ENCODE data around the gene FRMD8.

- TF ChIP-seq, protein P1, sequence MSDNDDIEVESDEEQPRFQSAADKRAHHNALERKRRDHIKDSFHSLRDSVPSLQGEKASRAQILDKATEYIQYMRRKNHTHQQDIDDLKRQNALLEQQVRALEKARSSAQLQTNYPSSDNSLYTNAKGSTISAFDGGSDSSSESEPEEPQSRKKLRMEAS (IDR thresholded peaks at IDR 0.05), result no peak
- TF ChIP-seq FOXM1 (IDR thresholded peaks at IDR 0.05; ENCODE audit: borderline replicate concordance, low read depth) (no peak), TCF12 (IDR thresholded peaks at IDR 0.05; ENCODE audit: low read depth) (no peak), CREB1 (IDR thresholded peaks at IDR 0.05; ENCODE audit: low read depth) (no peak), NFIC (IDR thresholded peaks at IDR 0.05) (no peak), RAD21 (IDR thresholded peaks at IDR 0.05; ENCODE audit: low read depth) (no peak), EP300 (IDR thresholded peaks at IDR 0.05; ENCODE audit: borderline replicate concordance) (no peak), USF1 (IDR thresholded peaks at IDR 0.05) (no peak), TAF1 (IDR thresholded peaks at IDR 0.05; ENCODE audit: low read depth) (no peak), CEBPB (IDR thresholded peaks at IDR 0.05) (no peak), TEAD4 (IDR thresholded peaks at IDR 0.05) (no peak), REST (IDR thresholded peaks at IDR 0.05; ENCODE audit: low read depth) (no peak), YY1 (IDR thresholded peaks at IDR 0.05; ENCODE audit: low read depth) (no peak), EGR1 (IDR thresholded peaks at IDR 0.05) (no peak)
These were observed 34.9 kb upstream of the FRMD8 start for GRCh38 chr11:65351511-65351910.
